GM19240 (cell line): ENCODE results near the gene STAC3.
A peak's percentile ranks its signal among the peaks of the same experiment; 100 is the strongest.
"Not testable (repeated sequence)": the region's sequence is repeated elsewhere in the genome, so short reads cannot be mapped to it uniquely, and the experiment has no call there.

Experiments
- DNase-seq: peaks from one replicate; pipeline ENCODE4 v3.0.0; 2011; ENCODE audit warnings: low spot score; ENCODE audit not compliant: insufficient read length

STAC3 gene

GRCh38 chr12:57250956-57251355, at the start of gene STAC3:
STAC3 (minus strand) TSS chr12:57251187; CDS start chr12:57249636, 1,551 bp downstream.
- no peak for DNase-seq

GRCh38 chr12:57299514-57300016, 48.6 kb upstream of the STAC3 start:
- no peak for DNase-seq

- DNase-seq: no peak
Measured at GRCh38 chr12:57296291-57296690, 45.3 kb upstream of the STAC3 start.

- not testable (repeated sequence) for DNase-seq
Measured at GRCh38 chr12:57282073-57282472, 31.1 kb upstream of the STAC3 start.

DNA sequence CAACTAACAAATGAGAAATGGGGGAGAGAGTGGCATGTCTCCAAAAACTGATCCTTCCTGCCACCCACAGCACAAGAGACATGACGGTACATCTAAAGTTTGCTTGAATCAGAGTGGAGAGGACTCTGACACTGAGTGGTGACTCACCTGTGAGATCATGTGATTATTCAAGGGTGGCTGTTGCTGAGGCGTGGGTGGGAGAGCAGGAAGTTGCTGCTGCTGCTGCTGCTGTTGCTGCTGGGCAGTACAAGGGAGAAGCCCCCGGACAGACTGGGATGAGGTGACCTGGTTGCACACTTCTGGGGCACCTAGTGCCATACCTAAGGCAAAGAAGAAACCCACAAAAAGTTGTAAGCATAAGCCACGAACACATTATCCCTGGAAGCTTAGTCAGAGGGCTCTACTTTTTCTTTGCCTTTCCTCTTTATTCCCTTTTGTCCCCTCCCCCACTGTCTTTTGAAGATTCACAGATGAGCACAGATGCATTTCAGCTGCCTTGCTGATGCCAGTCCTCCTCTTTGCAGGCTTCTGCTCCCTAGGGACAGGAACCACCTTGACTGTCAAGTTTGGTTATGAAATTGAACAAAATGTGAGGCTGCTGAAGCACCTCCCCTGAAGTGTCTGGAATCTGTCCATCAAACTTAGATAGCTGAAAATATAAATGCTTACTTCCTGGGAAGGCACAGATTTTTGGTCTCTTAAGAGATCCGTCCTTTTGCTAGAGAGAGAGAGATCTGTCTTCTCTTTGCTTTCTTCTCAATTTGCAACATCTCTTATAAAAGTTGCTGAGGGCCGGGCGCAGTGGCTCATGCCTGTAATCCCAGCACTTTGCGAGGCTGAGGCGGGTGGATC, 29.4 kb upstream of the STAC3 start:
- DNase-seq: peak; percentile 54

GRCh38 chr12:57278465-57279381, 27.7 kb upstream of the STAC3 start:
- no peak for DNase-seq

GRCh38 chr12:57276935-57277563, 26.1 kb upstream of the STAC3 start:
- no peak for DNase-seq

GRCh38 chr12:57276233-57276632, 25.2 kb upstream of the STAC3 start:
- not testable (repeated sequence) for DNase-seq

- no peak for DNase-seq
Measured at GRCh38 chr12:57273516-57273915, 22.5 kb upstream of the STAC3 start.

- DNase-seq: no peak
Measured at GRCh38 chr12:57272337-57273151, 21.6 kb upstream of the STAC3 start.

- no peak for DNase-seq
Measured at GRCh38 chr12:57270966-57271470, 20.0 kb upstream of the STAC3 start.

GRCh38 chr12:57268264-57268663, 17.3 kb upstream of the STAC3 start:
- no peak for DNase-seq

- DNase-seq: no peak
Measured at GRCh38 chr12:57266681-57267080, 15.7 kb upstream of the STAC3 start.

DNA sequence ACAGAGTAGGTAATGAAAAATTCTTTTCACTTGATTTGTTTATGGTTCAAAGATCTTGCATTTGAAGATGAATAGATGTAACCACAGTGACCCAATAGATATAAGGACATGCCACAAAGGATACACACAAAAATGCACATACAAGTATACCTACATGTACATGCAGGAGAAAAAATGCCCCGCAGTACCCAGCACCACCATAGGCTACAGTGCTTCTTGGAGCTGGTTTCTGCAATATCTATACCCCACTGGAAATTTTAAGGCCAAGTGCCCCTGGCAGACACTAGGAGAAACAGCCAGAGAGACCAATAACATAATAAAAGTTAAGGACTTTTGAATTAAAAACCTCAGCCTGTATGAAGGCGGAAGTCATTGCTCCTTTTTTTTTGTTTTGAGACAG, 12.1 kb upstream of the STAC3 start:
- no peak for DNase-seq

GRCh38 chr12:57262126-57262822, 11.3 kb upstream of the STAC3 start:
- DNase-seq: no peak

GRCh38 chr12:57261428-57261865, 10.5 kb upstream of the STAC3 start:
- no peak for DNase-seq

DNA sequence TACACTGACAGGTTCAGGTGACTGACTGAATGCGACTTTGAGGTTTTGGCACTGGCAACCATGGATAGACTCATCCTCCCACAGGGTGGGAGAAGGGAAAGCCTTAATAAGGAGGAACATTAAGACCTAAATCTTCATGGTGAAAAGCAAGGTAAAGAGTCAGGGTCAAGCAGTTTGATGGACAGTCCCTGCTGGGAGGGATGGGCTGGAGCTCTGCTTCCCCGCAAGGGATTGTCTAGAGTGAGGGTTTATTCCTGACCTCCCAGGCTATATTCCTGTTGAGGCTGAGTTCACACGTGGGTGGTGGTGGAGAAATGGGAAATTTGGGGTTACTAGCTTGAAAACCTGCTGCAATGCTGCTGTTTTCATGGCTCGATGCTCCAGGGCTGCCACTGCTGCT, 9.4 kb upstream of the STAC3 start:
- no peak for DNase-seq

DNA sequence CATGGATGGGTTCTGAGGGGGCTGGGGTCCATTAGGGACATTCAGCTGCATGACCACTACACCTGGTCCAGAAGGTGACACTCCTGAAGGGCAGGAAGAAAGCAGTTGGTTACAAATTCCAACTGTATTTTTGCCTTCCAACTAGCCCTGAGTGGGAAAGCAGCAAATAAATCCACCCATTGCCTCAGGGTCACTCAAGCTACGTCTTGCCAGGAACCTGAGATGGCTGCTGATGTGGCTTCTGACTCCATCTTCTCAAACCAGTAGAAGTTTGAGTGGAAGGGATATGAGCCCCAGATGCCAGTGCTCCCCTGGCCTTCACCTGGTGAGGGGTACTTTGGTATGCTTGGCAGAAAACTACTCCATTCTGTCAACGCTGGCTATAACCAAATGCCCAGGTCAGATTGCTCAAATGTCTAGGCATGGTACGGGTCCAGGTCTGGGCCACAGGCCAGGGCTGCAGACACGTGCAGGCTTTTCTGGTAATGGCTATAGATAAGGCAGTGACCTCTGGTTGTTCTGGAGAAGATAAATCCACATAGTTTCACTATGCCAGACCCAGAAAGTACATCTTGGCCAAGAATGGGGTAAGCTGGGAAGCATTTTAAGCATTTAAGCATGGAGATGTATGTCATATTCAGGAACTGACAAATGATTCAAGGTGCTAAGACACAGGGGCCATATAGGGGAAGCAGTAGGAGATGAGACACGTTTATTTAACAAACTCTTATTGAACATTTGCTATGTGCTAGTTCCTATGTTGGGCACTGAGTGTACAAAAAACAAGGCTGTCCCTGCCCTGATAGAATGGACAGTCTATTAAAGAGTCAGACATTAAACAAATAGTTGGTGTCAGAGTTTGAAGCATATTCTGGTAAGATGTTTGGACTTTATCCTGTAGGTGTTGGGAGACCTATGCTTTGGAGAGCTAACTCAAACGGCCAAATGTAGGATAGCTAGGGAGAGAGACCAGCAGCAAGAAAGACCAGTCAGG, 8.3 kb upstream of the STAC3 start:
- no peak for DNase-seq

DNA sequence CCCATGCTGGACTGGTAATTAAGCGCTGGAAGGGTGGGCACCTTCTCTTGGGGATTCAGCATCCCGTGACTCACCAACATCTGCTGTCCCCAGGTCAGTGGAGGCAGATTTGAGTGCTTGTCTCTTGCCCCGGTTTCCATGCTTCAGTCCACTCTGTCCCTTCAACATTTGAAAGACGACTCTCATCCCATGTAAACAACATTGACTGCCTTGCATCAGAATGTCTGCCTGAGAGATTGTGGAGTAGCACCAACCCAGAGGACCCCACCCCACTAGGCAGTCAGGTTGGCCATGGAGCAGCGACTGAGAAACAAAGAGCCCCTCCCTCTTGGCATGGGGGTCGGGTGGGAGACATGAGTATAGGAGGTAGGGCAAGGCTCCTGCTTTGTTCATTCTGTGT, 4.9 kb upstream of the STAC3 start:
- DNase-seq: no peak
